A673 (cell line): Measurements from ENCODE around the gene SPATA18.

Experiments used
- EZH2 ChIP-seq: fragments of 200-600 bp; sonication (generic); IDR thresholded peaks from 2 replicates; pipeline ENCODE4 v1.6.1; 2017; ENCODE audit warnings: borderline replicate concordance, low read depth, mild to moderate bottlenecking, mixed read lengths, antibody characterized with exemption, low read length; ENCODE audit not compliant: poor library complexity, severe bottlenecking
- TF ChIP-seq, protein P1 (sequence below): fragments of 300-800, 200-600 bp; sonication (generic); conservative IDR thresholded peaks from 2 replicates; pipeline ENCODE4 v1.5.1; 2017; ENCODE audit warnings: low read depth, mild to moderate bottlenecking, antibody characterized with exemption, low read length, moderate library complexity, mixed read lengths

DNA sequence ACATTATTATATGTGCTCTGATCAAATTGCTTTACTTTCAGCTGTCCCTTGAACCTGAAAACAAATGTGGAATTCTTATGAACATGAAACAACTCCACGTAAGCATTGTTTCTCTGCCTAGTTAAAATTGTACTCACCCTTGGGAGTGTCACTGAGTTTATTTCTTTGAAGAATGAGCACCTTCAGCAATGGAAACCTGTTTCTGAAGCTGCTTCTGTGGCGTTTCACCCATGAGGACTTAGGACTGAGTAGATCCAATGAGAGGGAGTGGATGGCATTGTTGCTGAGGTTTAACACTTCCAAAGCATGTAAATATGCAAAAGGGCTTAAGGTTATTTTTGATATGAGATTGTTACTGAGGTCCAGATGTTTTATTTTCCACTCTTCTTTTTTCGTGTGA is 34.1 kb upstream of the SPATA18 start:
- TF ChIP-seq, protein P1, sequence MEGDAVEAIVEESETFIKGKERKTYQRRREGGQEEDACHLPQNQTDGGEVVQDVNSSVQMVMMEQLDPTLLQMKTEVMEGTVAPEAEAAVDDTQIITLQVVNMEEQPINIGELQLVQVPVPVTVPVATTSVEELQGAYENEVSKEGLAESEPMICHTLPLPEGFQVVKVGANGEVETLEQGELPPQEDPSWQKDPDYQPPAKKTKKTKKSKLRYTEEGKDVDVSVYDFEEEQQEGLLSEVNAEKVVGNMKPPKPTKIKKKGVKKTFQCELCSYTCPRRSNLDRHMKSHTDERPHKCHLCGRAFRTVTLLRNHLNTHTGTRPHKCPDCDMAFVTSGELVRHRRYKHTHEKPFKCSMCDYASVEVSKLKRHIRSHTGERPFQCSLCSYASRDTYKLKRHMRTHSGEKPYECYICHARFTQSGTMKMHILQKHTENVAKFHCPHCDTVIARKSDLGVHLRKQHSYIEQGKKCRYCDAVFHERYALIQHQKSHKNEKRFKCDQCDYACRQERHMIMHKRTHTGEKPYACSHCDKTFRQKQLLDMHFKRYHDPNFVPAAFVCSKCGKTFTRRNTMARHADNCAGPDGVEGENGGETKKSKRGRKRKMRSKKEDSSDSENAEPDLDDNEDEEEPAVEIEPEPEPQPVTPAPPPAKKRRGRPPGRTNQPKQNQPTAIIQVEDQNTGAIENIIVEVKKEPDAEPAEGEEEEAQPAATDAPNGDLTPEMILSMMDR, result no peak
- TF ChIP-seq EZH2, result no peak
